ENCODE measurements around the gene SLC30A7.

The SLC30A7 gene

GRCh38 chr1:100988121-100988520 is 92.2 kb downstream of the SLC30A7 start:
- DNase-seq: no peak

GRCh38 chr1:100989306-100990077 is 93.6 kb downstream of the SLC30A7 start:
- DNase-seq: no peak

- no peak for DNase-seq
These were observed 99.5 kb downstream of the SLC30A7 start for GRCh38 chr1:100995198-100995988.

GRCh38 chr1:100998426-100998825 is 102.5 kb downstream of the SLC30A7 start:
- no peak for DNase-seq

GRCh38 chr1:101000131-101000873 is 104.4 kb downstream of the SLC30A7 start:
- no peak for DNase-seq

- DNase-seq: no peak
These were observed 106.7 kb downstream of the SLC30A7 start for GRCh38 chr1:101002551-101002950.

- DNase-seq: no peak
These were observed 107.2 kb downstream of the SLC30A7 start for GRCh38 chr1:101003012-101003650.

- DNase-seq: no peak
These were observed 108.2 kb downstream of the SLC30A7 start for GRCh38 chr1:101004061-101004460.

GRCh38 chr1:101004670-101005069 is 108.8 kb downstream of the SLC30A7 start:
- DNase-seq: no peak

- no peak for DNase-seq
These were observed 109.3 kb downstream of the SLC30A7 start for GRCh38 chr1:101005183-101005582.

- peak; percentile 10 to 18 for DNase-seq
These were observed 110.0 kb downstream of the SLC30A7 start for GRCh38 chr1:101005871-101006270.

- no peak for DNase-seq
These were observed 110.7 kb downstream of the SLC30A7 start for GRCh38 chr1:101006553-101006952.

GRCh38 chr1:101008229-101008834 is 112.4 kb downstream of the SLC30A7 start:
- DNase-seq: no peak

- DNase-seq: no peak
These were observed 117.9 kb downstream of the SLC30A7 start for GRCh38 chr1:101013776-101014175.

- no peak for DNase-seq
These were observed 121.6 kb downstream of the SLC30A7 start for GRCh38 chr1:101017448-101017847.

GRCh38 chr1:101022294-101022693 is 126.4 kb downstream of the SLC30A7 start:
- no peak for DNase-seq

GRCh38 chr1:101025283-101025656 is 129.4 kb downstream of the SLC30A7 start:
- DNase-seq: peak; percentile 13 to 33

GRCh38 chr1:101025657-101026429 is 130.0 kb downstream of the SLC30A7 start, which contains the start of gene DPH5:
Gene DPH5 (minus strand): TSS chr1:101025784. CDS start chr1:101025443, 341 bp downstream.
- peak; percentile 91 to 93 for DNase-seq

GRCh38 chr1:101026430-101026788 is 130.5 kb downstream of the SLC30A7 start:
- DNase-seq: no peak

- DNase-seq: no peak
These were observed 131.4 kb downstream of the SLC30A7 start for GRCh38 chr1:101027194-101027772.

- no peak for DNase-seq
These were observed 132.6 kb downstream of the SLC30A7 start for GRCh38 chr1:101028466-101028865.

Data from stimulated activated CD4-positive, alpha-beta T cell treated with anti-CD3 and anti-CD28 coated beads, Interleukin-2, amount 100 ng/mL, for 24 hours (primary cell).